ENCODE data around the gene ARHGAP44. TPM values are rescaled to one million over a fixed set of nuclear protein-coding genes. Genes with fewer than 3 reads are reported as not detected.

The ARHGAP44 gene
- total RNA-seq, 1 donor from 2014 or later, result 7.2 TPM

DNA sequence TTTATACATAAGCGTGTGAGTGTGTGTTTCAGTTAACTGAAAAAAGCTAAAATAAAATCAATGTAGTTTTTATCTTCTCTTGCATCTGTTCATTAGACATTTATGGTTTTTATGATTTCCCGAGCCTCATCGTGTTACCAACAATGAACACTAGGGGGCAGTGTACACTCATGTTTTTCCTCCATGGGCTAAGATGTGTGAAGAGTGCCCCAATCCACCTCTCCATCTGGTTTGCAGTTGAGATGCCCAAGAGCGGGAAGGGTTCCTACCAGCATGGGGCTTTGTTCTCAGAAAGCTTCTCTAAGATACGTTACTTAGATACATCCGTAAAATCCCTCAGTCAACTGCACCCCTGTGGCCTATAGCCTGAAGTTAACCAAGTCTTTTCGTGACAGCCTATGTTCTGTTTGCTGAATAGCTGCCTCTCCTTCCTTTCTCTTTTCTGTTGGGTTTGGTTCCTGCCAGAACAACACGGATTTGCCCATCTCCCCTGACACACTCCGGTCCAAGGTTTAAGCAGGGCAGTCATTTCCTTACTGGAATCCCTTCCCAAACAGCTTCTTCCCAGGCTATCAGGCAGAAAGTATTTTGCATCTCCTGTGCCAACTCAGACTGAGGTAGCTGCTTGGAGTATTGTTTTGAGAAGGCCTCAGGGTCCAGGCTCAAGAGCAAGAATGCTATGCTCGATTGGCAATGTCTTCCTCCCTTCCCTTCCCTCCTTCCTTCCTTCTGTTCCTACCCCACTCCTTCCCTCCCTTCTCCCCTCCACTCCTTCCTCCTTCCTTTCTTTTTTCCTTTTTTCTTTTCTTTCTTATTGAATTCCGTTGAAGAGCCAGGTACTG lies 241.4 kb downstream of the ARHGAP44 start:
- DNase-seq (ENCODE audit: extremely low spot score, unreplicated experiment), result no peak
- no peaks in the 10 kb centered on the region for H3K9me3 Mint-ChIP-seq (ENCODE audit: unreplicated experiment)
- no peaks in the 10 kb centered on the region for H3K4me1 Mint-ChIP-seq (ENCODE audit: unreplicated experiment)
- TF ChIP-seq, protein P1, sequence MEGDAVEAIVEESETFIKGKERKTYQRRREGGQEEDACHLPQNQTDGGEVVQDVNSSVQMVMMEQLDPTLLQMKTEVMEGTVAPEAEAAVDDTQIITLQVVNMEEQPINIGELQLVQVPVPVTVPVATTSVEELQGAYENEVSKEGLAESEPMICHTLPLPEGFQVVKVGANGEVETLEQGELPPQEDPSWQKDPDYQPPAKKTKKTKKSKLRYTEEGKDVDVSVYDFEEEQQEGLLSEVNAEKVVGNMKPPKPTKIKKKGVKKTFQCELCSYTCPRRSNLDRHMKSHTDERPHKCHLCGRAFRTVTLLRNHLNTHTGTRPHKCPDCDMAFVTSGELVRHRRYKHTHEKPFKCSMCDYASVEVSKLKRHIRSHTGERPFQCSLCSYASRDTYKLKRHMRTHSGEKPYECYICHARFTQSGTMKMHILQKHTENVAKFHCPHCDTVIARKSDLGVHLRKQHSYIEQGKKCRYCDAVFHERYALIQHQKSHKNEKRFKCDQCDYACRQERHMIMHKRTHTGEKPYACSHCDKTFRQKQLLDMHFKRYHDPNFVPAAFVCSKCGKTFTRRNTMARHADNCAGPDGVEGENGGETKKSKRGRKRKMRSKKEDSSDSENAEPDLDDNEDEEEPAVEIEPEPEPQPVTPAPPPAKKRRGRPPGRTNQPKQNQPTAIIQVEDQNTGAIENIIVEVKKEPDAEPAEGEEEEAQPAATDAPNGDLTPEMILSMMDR (IDR thresholded peaks at IDR 0.05), result peak; percentile 77
- H3K4me3 Mint-ChIP-seq (ENCODE audit: unreplicated experiment), result no peak overlapping the region
- peaks cover 3% of the 10 kb centered on the region for H3K27me3 Mint-ChIP-seq (ENCODE audit: unreplicated experiment)
- no peak overlapping the region for H3K27ac Mint-ChIP-seq (ENCODE audit: unreplicated experiment)
- H3K36me3 Mint-ChIP-seq (ENCODE audit: unreplicated experiment), result no peaks in the 10 kb centered on the region

DNA sequence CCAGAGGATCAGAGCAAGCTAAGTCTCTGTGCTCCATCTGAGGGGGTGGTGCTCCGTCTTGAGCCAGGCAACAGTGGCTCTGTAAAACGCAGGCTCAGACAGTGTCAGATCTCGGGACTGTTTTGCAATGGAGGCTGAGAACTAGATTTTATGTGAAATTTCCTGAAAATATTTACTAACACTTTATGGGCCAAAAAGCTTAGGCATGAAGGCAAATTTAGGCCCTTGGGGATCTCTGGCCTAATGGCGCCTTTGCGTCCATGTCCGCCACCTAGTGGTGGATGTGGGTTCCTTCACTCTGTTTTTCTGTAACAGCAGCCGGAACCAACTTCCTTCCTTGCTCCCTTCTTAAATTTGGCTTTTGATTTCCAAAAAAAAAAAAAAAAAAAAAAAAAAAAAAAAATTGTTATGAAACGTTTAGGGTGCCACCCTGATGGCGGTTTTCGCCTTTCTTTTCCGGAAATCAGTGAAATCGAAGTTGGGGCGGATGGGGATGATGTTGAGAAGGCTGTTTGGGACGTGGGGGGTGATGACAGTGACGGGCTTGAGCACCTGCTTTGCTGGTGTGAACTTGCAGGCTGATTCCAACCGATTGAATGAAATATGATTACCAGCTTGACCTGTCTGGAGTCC lies 242.5 kb downstream of the ARHGAP44 start:
- Mint-ChIP-seq H3K27ac (ENCODE audit: unreplicated experiment) (no peak overlapping the region), H3K4me3 (ENCODE audit: unreplicated experiment) (no peak overlapping the region), H3K36me3 (ENCODE audit: unreplicated experiment) (no peaks in the 10 kb centered on the region), H3K27me3 (ENCODE audit: unreplicated experiment) (peaks cover 2% of the 10 kb centered on the region), H3K4me1 (ENCODE audit: unreplicated experiment) (no peaks in the 10 kb centered on the region), H3K9me3 (ENCODE audit: unreplicated experiment) (peaks cover 9% of the 10 kb centered on the region)
- no peak for DNase-seq (ENCODE audit: extremely low spot score, unreplicated experiment)
- TF ChIP-seq, protein P1 (IDR thresholded peaks at IDR 0.05), result peak; percentile 78

DNA sequence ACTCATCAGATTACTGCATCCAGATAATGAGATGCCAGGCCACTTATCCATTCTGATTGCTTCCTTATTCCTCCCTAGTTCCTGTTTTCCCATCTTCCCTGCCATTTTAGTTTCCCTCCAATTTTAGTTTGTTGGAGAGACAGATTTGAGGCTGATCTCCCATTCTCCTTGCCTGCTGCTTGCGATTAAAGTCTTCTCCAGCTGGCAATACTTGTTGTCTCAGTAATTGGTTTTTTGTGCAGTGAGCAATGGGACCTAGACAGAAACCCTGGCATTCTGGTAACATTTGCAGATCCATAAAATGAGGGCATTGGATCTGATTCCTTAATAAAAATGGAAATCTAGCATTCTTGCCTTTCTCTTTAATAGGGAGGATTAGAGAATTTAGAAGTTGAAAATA lies 246.1 kb downstream of the ARHGAP44 start:
- TF ChIP-seq, protein P1 (IDR thresholded peaks at IDR 0.05), result no peak
- Mint-ChIP-seq H3K9me3 (ENCODE audit: unreplicated experiment) (peaks cover 13% of the 10 kb centered on the region), H3K4me1 (ENCODE audit: unreplicated experiment) (no peaks in the 10 kb centered on the region), H3K4me3 (ENCODE audit: unreplicated experiment) (no peak overlapping the region), H3K36me3 (ENCODE audit: unreplicated experiment) (no peaks in the 10 kb centered on the region), H3K27ac (ENCODE audit: unreplicated experiment) (no peak overlapping the region), H3K27me3 (ENCODE audit: unreplicated experiment) (peaks cover 8% of the 10 kb centered on the region)
- no peak for DNase-seq (ENCODE audit: extremely low spot score, unreplicated experiment)

DNA sequence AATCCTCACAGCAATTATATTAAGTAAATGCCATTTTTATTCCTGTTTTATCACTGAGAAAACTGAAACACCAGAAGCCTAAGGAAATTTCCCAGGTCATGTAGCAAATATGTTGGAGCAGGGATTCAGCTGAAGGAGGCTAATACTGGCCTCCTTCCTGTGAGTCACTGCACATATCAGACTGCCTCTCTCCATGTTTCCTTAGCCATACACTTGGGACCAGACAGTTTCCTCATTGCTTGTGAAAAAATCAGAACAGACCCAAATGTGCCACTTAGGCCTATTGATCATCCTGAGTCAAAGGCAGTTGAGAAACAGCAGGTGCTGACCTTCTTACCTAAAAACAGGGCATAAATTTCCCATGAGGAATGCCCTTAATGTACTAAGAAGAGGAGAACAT lies 247.5 kb downstream of the ARHGAP44 start:
- Mint-ChIP-seq H3K27me3 (ENCODE audit: unreplicated experiment) (peaks cover 14% of the 10 kb centered on the region), H3K9me3 (ENCODE audit: unreplicated experiment) (peaks cover 13% of the 10 kb centered on the region), H3K36me3 (ENCODE audit: unreplicated experiment) (no peaks in the 10 kb centered on the region), H3K27ac (ENCODE audit: unreplicated experiment) (no peak overlapping the region), H3K4me3 (ENCODE audit: unreplicated experiment) (no peak overlapping the region), H3K4me1 (ENCODE audit: unreplicated experiment) (no peaks in the 10 kb centered on the region)
- TF ChIP-seq, protein P1 (IDR thresholded peaks at IDR 0.05), result no peak
- DNase-seq (ENCODE audit: extremely low spot score, unreplicated experiment), result no peak

DNA sequence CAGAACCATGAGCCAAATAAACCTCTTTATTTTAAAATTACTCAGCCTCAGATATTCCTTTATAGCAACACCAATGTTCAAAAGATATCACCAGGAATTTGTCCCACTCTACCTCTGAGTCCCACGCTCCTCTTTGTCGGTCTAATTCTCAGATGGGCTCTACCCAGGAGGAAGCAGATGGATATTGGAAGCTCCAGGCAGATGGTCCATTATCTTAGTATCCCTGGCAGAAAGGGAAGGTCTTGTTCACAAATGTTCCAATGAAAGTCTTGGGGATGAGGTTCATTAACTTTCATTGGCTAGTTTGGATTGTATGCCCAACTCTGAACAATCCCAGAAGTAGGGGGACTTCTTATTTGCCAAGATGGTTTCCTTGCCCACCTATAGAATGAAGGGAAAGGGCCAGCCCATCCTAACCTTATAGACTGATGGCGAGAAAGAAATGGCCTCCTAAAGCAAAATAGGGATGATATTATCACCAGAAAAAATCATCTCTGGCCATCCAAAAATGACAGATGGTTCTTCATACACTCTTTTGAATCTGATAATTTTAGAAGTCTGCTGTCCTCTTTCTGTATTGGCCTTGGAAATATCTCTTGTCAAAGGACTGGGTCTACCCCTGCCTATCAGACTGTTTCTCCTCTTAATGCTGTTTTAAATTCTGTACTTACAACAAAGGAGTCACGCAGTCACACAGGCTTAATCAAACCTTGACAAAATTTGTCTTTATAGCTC lies 249.8 kb downstream of the ARHGAP44 start:
- Mint-ChIP-seq H3K27me3 (ENCODE audit: unreplicated experiment) (peaks cover 14% of the 10 kb centered on the region), H3K4me3 (ENCODE audit: unreplicated experiment) (no peak overlapping the region), H3K4me1 (ENCODE audit: unreplicated experiment) (no peaks in the 10 kb centered on the region), H3K27ac (ENCODE audit: unreplicated experiment) (no peak overlapping the region), H3K9me3 (ENCODE audit: unreplicated experiment) (peaks cover 13% of the 10 kb centered on the region), H3K36me3 (ENCODE audit: unreplicated experiment) (no peaks in the 10 kb centered on the region)
- DNase-seq (ENCODE audit: extremely low spot score, unreplicated experiment), result no peak
- TF ChIP-seq, protein P1 (IDR thresholded peaks at IDR 0.05), result no peak
